A549 treated with AZD9567 at 1 μM for 4 hours (cell line): ENCODE results near the gene KRT81. TPM values are rescaled to one million over a fixed set of nuclear protein-coding genes. Genes with fewer than 3 reads are reported as not detected.

Source experiments
- total RNA-seq: library from RNA; stranded (reverse); fragments of 200-300 nt; extraction: Qiagen RNA extraction; gene quantifications from 5 replicates; pipeline ENCODE4 v1.2.3, GENCODE V29; 2022; ENCODE audit not compliant: insufficient read depth

The KRT81 gene
- 3,123 to 4,150 TPM (median 3,993 TPM) in 5 replicates for total RNA-seq

GRCh38 chr12:52291267-52291935 lies at the start of gene KRT81:
Gene KRT81 (minus strand): TSS chr12:52291534. CDS start chr12:52291465, 69 bp downstream.

GRCh38 chr12:52320784-52321400 lies 29.6 kb upstream of the KRT81 start, which contains the start of gene KRT83:
Gene KRT83 (minus strand): TSS chr12:52321398. CDS start chr12:52321335, 63 bp downstream.

GRCh38 chr12:52274521-52275120 lies 16.7 kb downstream of the KRT81 start, which contains the start of gene KRT86:
Gene KRT86 (plus strand): TSS chr12:52274645. CDS start chr12:52301917, 27,272 bp downstream.

Other genes with a start within 250 kb of the KRT81 start
- 31.2 to 49.8 TPM (median 40.5 TPM) in 5 replicates for gene NR4A1, start 240.1 kb downstream of the KRT81 start, total RNA-seq
- gene ATG101, start 221.6 kb downstream of the KRT81 start, total RNA-seq: 78.3 to 108 TPM (median 101 TPM) in 5 replicates
- not detected in 5 replicates for gene SMIM41, start 211.8 kb downstream of the KRT81 start, total RNA-seq
- gene KRT80, start 99.5 kb downstream of the KRT81 start, total RNA-seq: 31.1 to 42.6 TPM (median 33.5 TPM) in 5 replicates
- gene KRT7, start 58.3 kb downstream of the KRT81 start, total RNA-seq: 4,095 to 6,117 TPM (median 5,628 TPM) in 5 replicates
- 29.8 to 51.0 TPM (median 47.4 TPM) in 5 replicates for gene KRT86, start 16.9 kb downstream of the KRT81 start, total RNA-seq
- 6.0 to 6.6 TPM (median 6.4 TPM) in 5 replicates for gene KRT83, start 29.9 kb upstream of the KRT81 start, total RNA-seq
- gene KRT85, start 75.9 kb upstream of the KRT81 start, total RNA-seq: 0.05 TPM in 1 of 5 replicates, not detected in the others
- not detected in 5 replicates for gene KRT84, start 94.1 kb upstream of the KRT81 start, total RNA-seq
- gene KRT82, start 114.8 kb upstream of the KRT81 start, total RNA-seq: not detected in 5 replicates
- 0.07 to 0.20 TPM (median 0.14 TPM) in 4 of 5 replicates, not detected in the other for gene KRT75, start 142.8 kb upstream of the KRT81 start, total RNA-seq
- 0.03 TPM in 1 of 5 replicates, not detected in the others for gene KRT6B, start 160.6 kb upstream of the KRT81 start, total RNA-seq
- not detected in 5 replicates for gene KRT6C, start 182.3 kb upstream of the KRT81 start, total RNA-seq
- gene KRT6A, start 201.7 kb upstream of the KRT81 start, total RNA-seq: 5.2 to 7.8 TPM (median 6.7 TPM) in 5 replicates
- 0.23 to 0.63 TPM (median 0.34 TPM) in 4 of 5 replicates, not detected in the other for gene KRT5, start 228.9 kb upstream of the KRT81 start, total RNA-seq